Activated CD4-positive, alpha-beta T cell treated with anti-CD3 and anti-CD28 coated beads, Interleukin-2, amount 10 ng/mL, durations not matched to agents 7 days and 5 days (primary cell): ENCODE data around the gene TMIGD3. TPM values are rescaled to one million over a fixed set of nuclear protein-coding genes. Genes with fewer than 3 reads are reported as not detected.

Experiments
- CTCF ChIA-PET: fragments of 350-600 bp; sonication (Branson Sonifier 250); formaldehyde crosslinking; loops from one replicate; lab custom pipeline; 2021; ENCODE audit warnings: antibody characterized with exemption; lab: Charles Lee
- POLR2A ChIA-PET: fragments of 350-600 bp; sonication (Branson Sonifier 250); formaldehyde crosslinking; loops from one replicate; lab custom pipeline; 2021; ENCODE audit warnings: antibody characterized with exemption; lab: Charles Lee
- DNase-seq: peaks from one replicate; pipeline ENCODE4 v3.0.0-alpha.2; 2020
- H3K27ac Mint-ChIP-seq: one replicate; pipeline ENCODE4 v1.8.0; 2021; ENCODE audit warnings: mild to moderate bottlenecking, moderate library complexity, mixed read lengths
- H3K27me3 Mint-ChIP-seq: one replicate; pipeline ENCODE4 v1.8.0; 2021; ENCODE audit warnings: mixed read lengths
- H3K36me3 Mint-ChIP-seq: one replicate; pipeline ENCODE4 v1.8.0; 2021; ENCODE audit warnings: low read depth, mixed read lengths
- H3K4me1 Mint-ChIP-seq: one replicate; pipeline ENCODE4 v1.8.0; 2021; ENCODE audit warnings: mixed read lengths
- H3K4me3 Mint-ChIP-seq: one replicate; pipeline ENCODE4 v1.8.0; 2021; ENCODE audit warnings: mild to moderate bottlenecking, moderate library complexity, mixed read lengths
- H3K9me3 Mint-ChIP-seq: one replicate; pipeline ENCODE4 v1.8.0; 2021; ENCODE audit warnings: mixed read lengths
- total RNA-seq, 2 experiments: library from RNA; stranded (reverse); gene quantifications; one replicate each; pipeline ENCODE4 v1.2.3, GENCODE V29; 2021

Gene TMIGD3
- total RNA-seq, 2 experiments from 2014 or later: not detected

- no peak for DNase-seq
- H3K27me3 Mint-ChIP-seq: no peaks in the 10 kb centered on the region
- no peak overlapping the region for H3K27ac Mint-ChIP-seq
- H3K4me3 Mint-ChIP-seq: no peak overlapping the region
- ChIA-PET POLR2A (interaction anchor here (0.6 kb wide), 1 partner anchor 461 kb away, joined by 3 read pairs; no protein-coding TSS in a partner anchor), CTCF (interaction anchor here (0.6 to 1.6 kb wide), 9 partner anchors 8 to 269 kb away, joined by 3 to 6 read pairs (median 3); no protein-coding TSS in a partner anchor)
- peaks cover 28% of the 10 kb centered on the region for H3K4me1 Mint-ChIP-seq
- no peaks in the 10 kb centered on the region for H3K9me3 Mint-ChIP-seq
- H3K36me3 Mint-ChIP-seq: peaks cover 59% of the 10 kb centered on the region
Observed at GRCh38 chr1:111439461-111440351, 63.7 kb downstream of the TMIGD3 start.

GRCh38 chr1:111436726-111437125, 66.7 kb downstream of the TMIGD3 start:
- H3K27me3 Mint-ChIP-seq: no peaks in the 10 kb centered on the region
- H3K4me3 Mint-ChIP-seq: no peak overlapping the region
- ChIA-PET POLR2A (no interaction called here), CTCF (interaction anchor here (0.7 to 2.4 kb wide), 2 partner anchors 11 to 22 kb away, joined by 3 to 5 read pairs; no protein-coding TSS in a partner anchor)
- H3K4me1 Mint-ChIP-seq: peaks cover 12% of the 10 kb centered on the region
- H3K9me3 Mint-ChIP-seq: no peaks in the 10 kb centered on the region
- no peak for DNase-seq
- H3K27ac Mint-ChIP-seq: no peak overlapping the region
- H3K36me3 Mint-ChIP-seq: peaks cover 35% of the 10 kb centered on the region

Other genes starting within 250 kb of the TMIGD3 start
- not detected for gene CHIA, start 212.8 kb downstream of the TMIGD3 start, total RNA-seq
- 1 to 10 TPM; 1.6 to 1.7 TPM for gene OVGP1, start 75.9 kb downstream of the TMIGD3 start, total RNA-seq
- 10 to 100 TPM; 46.1 to 48.6 TPM for gene WDR77, start 54.4 kb downstream of the TMIGD3 start, total RNA-seq
- gene ATP5PB, start 54.2 kb downstream of the TMIGD3 start, total RNA-seq: 100 to 1,000 TPM; 321 to 348 TPM
- gene C1orf162, start 29.6 kb downstream of the TMIGD3 start, total RNA-seq: 10 to 100 TPM; 34.5 to 49.8 TPM
- gene ADORA3, start within 50 bp of the TMIGD3 start, total RNA-seq: under 1 TPM; 0.15 TPM
- gene RAP1A, start 116.2 kb upstream of the TMIGD3 start, total RNA-seq: 100 to 1,000 TPM; 128 to 130 TPM
- gene INKA2, start 235.8 kb upstream of the TMIGD3 start, total RNA-seq: 1 to 10 TPM; 2.4 to 4.2 TPM